ENCODE measurements around the gene GPANK1. TPM values are rescaled to one million over a fixed set of nuclear protein-coding genes. Genes with fewer than 3 reads are reported as not detected.

Gene GPANK1
- total and polyA plus RNA-seq, 9 of the 15 experiments (the other 6 are each of a cell fraction or from before 2014, with no cell fraction given): 32.2 to 111 (median 46.3) TPM

DNA sequence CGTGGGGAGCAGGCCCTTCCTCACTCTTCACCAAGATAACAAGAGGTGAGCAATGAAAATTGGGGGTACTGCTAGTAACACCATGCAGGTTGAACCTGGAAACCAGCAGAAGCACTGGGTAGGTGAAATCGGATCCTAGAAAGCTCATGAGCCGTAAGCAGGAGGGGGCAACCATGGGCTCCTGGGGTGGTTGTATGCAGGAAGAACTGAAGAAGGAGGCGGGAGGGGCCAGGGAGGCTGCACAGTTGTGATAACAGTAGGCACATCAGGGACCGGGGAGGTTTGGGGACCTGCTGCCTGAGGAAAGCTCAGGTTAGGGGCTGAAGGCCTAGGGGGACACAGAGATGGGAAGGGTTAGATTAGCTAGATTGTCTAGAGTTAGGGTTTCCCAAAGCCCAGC lies 21.7 kb upstream of the GPANK1 start (continued):
- TF ChIP-seq, protein P1, sequence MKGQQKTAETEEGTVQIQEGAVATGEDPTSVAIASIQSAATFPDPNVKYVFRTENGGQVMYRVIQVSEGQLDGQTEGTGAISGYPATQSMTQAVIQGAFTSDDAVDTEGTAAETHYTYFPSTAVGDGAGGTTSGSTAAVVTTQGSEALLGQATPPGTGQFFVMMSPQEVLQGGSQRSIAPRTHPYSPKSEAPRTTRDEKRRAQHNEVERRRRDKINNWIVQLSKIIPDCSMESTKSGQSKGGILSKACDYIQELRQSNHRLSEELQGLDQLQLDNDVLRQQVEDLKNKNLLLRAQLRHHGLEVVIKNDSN (CRISPR knock-in tag; IDR thresholded peaks at IDR 0.05): 0 out of 2 replicates have a peak, but pooled peaks have one; percentile 29
- TF ChIP-seq, protein P2, sequence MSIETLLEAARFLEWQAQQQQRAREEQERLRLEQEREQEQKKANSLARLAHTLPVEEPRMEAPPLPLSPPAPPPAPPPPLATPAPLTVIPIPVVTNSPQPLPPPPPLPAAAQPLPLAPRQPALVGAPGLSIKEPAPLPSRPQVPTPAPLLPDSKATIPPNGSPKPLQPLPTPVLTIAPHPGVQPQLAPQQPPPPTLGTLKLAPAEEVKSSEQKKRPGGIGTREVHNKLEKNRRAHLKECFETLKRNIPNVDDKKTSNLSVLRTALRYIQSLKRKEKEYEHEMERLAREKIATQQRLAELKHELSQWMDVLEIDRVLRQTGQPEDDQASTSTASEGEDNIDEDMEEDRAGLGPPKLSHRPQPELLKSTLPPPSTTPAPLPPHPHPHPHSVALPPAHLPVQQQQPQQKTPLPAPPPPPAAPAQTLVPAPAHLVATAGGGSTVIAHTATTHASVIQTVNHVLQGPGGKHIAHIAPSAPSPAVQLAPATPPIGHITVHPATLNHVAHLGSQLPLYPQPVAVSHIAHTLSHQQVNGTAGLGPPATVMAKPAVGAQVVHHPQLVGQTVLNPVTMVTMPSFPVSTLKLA (conservative IDR thresholded peaks at IDR 0.05): 0 out of 4 replicates have a peak, but pooled peaks of 1 of the 2 experiments have one; percentile 29
- TF ChIP-seq GTF2F1 (IDR thresholded peaks at IDR 0.05; ENCODE audit: low read depth, low read length) (no peak), XRCC4 (IDR thresholded peaks at IDR 0.05; ENCODE audit: extremely low read depth, insufficient read depth, insufficient read length) (no peak), SMAD2 (IDR thresholded peaks at IDR 0.05; ENCODE audit: low read depth, low read length) (no peak), NCOA2 (IDR thresholded peaks at IDR 0.05; ENCODE audit: partially characterized antibody in 2 of 2) (no peak), KLF1 (tag; IDR thresholded peaks at IDR 0.05) (no peak)
- TF ChIP-seq, protein P3, sequence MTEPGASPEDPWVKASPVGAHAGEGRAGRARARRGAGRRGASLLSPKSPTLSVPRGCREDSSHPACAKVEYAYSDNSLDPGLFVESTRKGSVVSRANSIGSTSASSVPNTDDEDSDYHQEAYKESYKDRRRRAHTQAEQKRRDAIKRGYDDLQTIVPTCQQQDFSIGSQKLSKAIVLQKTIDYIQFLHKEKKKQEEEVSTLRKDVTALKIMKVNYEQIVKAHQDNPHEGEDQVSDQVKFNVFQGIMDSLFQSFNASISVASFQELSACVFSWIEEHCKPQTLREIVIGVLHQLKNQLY (CRISPR knock-in tag; conservative IDR thresholded peaks at IDR 0.05): no peak
- TF ChIP-seq, protein P4, sequence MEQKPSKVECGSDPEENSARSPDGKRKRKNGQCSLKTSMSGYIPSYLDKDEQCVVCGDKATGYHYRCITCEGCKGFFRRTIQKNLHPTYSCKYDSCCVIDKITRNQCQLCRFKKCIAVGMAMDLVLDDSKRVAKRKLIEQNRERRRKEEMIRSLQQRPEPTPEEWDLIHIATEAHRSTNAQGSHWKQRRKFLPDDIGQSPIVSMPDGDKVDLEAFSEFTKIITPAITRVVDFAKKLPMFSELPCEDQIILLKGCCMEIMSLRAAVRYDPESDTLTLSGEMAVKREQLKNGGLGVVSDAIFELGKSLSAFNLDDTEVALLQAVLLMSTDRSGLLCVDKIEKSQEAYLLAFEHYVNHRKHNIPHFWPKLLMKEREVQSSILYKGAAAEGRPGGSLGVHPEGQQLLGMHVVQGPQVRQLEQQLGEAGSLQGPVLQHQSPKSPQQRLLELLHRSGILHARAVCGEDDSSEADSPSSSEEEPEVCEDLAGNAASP (IDR thresholded peaks at IDR 0.05): no peak
- TF ChIP-seq, protein P5, sequence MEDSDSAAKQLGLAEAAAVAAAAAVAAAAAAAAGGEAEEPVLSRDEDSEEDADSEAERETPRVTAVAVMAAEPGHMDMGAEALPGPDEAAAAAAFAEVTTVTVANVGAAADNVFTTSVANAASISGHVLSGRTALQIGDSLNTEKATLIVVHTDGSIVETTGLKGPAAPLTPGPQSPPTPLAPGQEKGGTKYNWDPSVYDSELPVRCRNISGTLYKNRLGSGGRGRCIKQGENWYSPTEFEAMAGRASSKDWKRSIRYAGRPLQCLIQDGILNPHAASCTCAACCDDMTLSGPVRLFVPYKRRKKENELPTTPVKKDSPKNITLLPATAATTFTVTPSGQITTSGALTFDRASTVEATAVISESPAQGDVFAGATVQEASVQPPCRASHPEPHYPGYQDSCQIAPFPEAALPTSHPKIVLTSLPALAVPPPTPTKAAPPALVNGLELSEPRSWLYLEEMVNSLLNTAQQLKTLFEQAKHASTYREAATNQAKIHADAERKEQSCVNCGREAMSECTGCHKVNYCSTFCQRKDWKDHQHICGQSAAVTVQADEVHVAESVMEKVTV (CRISPR knock-in tag; IDR thresholded peaks at IDR 0.05): 0 out of 2 replicates have a peak, but pooled peaks have one; percentile 11
- TF ChIP-seq, protein P6, sequence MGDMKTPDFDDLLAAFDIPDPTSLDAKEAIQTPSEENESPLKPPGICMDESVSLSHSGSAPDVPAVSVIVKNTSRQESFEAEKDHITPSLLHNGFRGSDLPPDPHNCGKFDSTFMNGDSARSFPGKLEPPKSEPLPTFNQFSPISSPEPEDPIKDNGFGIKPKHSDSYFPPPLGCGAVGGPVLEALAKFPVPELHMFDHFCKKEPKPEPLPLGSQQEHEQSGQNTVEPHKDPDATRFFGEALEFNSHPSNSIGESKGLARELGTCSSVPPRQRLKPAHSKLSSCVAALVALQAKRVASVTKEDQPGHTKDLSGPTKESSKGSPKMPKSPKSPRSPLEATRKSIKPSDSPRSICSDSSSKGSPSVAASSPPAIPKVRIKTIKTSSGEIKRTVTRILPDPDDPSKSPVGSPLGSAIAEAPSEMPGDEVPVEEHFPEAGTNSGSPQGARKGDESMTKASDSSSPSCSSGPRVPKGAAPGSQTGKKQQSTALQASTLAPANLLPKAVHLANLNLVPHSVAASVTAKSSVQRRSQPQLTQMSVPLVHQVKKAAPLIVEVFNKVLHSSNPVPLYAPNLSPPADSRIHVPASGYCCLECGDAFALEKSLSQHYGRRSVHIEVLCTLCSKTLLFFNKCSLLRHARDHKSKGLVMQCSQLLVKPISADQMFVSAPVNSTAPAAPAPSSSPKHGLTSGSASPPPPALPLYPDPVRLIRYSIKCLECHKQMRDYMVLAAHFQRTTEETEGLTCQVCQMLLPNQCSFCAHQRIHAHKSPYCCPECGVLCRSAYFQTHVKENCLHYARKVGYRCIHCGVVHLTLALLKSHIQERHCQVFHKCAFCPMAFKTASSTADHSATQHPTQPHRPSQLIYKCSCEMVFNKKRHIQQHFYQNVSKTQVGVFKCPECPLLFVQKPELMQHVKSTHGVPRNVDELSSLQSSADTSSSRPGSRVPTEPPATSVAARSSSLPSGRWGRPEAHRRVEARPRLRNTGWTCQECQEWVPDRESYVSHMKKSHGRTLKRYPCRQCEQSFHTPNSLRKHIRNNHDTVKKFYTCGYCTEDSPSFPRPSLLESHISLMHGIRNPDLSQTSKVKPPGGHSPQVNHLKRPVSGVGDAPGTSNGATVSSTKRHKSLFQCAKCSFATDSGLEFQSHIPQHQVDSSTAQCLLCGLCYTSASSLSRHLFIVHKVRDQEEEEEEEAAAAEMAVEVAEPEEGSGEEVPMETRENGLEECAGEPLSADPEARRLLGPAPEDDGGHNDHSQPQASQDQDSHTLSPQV (IDR thresholded peaks at IDR 0.05): peak; percentile 74; the same call in 1 of the 2 replicates
- TF ChIP-seq, protein P7, sequence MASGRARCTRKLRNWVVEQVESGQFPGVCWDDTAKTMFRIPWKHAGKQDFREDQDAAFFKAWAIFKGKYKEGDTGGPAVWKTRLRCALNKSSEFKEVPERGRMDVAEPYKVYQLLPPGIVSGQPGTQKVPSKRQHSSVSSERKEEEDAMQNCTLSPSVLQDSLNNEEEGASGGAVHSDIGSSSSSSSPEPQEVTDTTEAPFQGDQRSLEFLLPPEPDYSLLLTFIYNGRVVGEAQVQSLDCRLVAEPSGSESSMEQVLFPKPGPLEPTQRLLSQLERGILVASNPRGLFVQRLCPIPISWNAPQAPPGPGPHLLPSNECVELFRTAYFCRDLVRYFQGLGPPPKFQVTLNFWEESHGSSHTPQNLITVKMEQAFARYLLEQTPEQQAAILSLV (tag; IDR thresholded peaks at IDR 0.05): no peak
- TF ChIP-seq, protein P8, sequence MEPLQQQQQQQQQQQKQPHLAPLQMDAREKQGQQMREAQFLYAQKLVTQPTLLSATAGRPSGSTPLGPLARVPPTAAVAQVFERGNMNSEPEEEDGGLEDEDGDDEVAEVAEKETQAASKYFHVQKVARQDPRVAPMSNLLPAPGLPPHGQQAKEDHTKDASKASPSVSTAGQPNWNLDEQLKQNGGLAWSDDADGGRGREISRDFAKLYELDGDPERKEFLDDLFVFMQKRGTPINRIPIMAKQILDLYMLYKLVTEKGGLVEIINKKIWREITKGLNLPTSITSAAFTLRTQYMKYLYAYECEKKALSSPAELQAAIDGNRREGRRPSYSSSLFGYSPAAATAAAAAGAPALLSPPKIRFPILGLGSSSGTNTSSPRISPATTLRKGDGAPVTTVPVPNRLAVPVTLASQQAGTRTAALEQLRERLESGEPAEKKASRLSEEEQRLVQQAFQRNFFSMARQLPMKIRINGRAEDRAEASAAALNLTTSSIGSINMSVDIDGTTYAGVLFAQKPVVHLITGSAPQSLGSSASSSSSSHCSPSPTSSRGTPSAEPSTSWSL (CRISPR knock-in tag; IDR thresholded peaks at IDR 0.05; ENCODE audit: borderline replicate concordance): 0 out of 2 replicates have a peak, but pooled peaks have one; percentile 15
